Peyer's patch (tissue), 4 donors: Measurements from ENCODE around the gene GIPC2.

Experiments
- CTCF ChIP-seq, 6 experiments: fragments of 450-650 bp in 4 of 6; fragments of 200-600 bp in 2 of 6; sonication (generic) in 1 of 6; IDR thresholded peaks; one replicate each; pipeline ENCODE4 v1.5.1; 2017 to 2019; ENCODE audit warnings: antibody characterized with exemption in 6 of 6, mild to moderate bottlenecking in 3 of 6, moderate library complexity in 1 of 6
- POLR2A ChIP-seq, 2 donors: fragments of 450-650 bp; IDR thresholded peaks; one replicate each; pipeline ENCODE4 v1.5.1; 2017; ENCODE audit warnings: antibody characterized with exemption in 2 of 2, mild to moderate bottlenecking in 2 of 2, moderate library complexity in 2 of 2

GRCh38 chr1:78068681-78069283 lies 23.0 kb downstream of the GIPC2 start:
- TF ChIP-seq POLR2A (IDR thresholded peaks at IDR 0.05) (no peak), CTCF (IDR thresholded peaks at IDR 0.05) (no peak)
